Right atrium auricular region (tissue), 2 donors: Measurements from ENCODE around the gene RANBP3L. TPM values are rescaled to one million over a fixed set of nuclear protein-coding genes. Genes with fewer than 3 reads are reported as not detected.

ENCODE experiments used
- DNase-seq: peaks from one replicate; pipeline ENCODE4 v3.0.0-alpha.2; 2019; ENCODE audit warnings: low spot score
- H3K27ac ChIP-seq, 2 donors: fragments of 200-600 bp; sonication (generic); 1 replicate in 1 of 2; 2 replicates in 1 of 2; pipeline ENCODE4 v1.5.1; 2016 to 2019
- H3K27me3 ChIP-seq, 2 donors: fragments of 200-600 bp; sonication (generic); one replicate each; pipeline versions ENCODE4 v1.5.1 to v1.6.0; 2017 to 2019
- H3K36me3 ChIP-seq: fragments of 200-600 bp; sonication (generic); one replicate; pipeline ENCODE4 v1.5.1; 2016
- H3K4me1 ChIP-seq, 2 donors: fragments of 200-600 bp; sonication (generic); one replicate each; pipeline versions ENCODE4 v1.5.1 to v1.6.0; 2017 to 2019
- H3K4me3 ChIP-seq, 2 donors: fragments of 200-600 bp; sonication (generic); 1 replicate in 1 of 2; 2 replicates in 1 of 2; pipeline ENCODE4 v1.5.1; 2017 to 2019; ENCODE audit warnings: mild to moderate bottlenecking in 1 of 2, moderate library complexity in 1 of 2
- H3K9me3 ChIP-seq, 2 donors: fragments of 200-600 bp; sonication (generic); one replicate each; pipeline ENCODE4 v1.5.1; 2019
- total RNA-seq, 2 donors: library from RNA; depleted of rRNA; stranded (reverse); fragments of >200 nt; gene quantifications; one replicate each; pipeline ENCODE4 v1.1.0, GENCODE V29; 2016
- TF ChIP-seq, protein P1 (sequence below), 2 donors: fragments of 200-600 bp; sonication (generic); IDR thresholded peaks; one replicate each; pipeline ENCODE4 v1.5.1; 2019; ENCODE audit warnings: antibody characterized with exemption in 2 of 2

RANBP3L gene
- total RNA-seq, 2 donors from 2014 or later, result 0.98 to 1.7 TPM

DNA sequence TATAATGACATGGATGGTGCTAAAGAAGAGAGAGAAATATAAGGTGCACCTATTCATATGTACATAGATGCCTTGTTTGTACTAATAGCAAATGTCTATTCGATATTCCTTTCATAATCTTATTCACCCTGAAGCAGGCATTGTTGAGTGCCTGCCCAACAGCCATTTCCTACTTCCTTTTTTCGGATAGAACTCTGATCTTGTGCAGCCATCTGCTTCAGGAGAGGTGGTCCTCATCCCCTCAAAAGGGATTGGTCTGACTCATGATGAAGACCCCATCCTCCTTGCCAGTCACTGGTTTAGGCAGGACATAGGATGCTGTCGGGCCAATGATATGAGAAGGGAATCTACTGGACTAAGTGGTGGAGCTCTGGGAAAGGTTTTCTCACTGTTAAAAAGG lies 8.4 kb upstream of the RANBP3L start:
- Histone ChIP-seq H3K4me1 (peaks cover 0 to 4% of the 10 kb centered on the region in 2 donors), H3K27me3 (no peaks in the 10 kb centered on the region), H3K36me3 (no peaks in the 10 kb centered on the region), H3K27ac (no peak overlapping the region), H3K4me3 (no peak overlapping the region), H3K9me3 (no peaks in the 10 kb centered on the region)
- DNase-seq, result no peak
- TF ChIP-seq, protein P1, sequence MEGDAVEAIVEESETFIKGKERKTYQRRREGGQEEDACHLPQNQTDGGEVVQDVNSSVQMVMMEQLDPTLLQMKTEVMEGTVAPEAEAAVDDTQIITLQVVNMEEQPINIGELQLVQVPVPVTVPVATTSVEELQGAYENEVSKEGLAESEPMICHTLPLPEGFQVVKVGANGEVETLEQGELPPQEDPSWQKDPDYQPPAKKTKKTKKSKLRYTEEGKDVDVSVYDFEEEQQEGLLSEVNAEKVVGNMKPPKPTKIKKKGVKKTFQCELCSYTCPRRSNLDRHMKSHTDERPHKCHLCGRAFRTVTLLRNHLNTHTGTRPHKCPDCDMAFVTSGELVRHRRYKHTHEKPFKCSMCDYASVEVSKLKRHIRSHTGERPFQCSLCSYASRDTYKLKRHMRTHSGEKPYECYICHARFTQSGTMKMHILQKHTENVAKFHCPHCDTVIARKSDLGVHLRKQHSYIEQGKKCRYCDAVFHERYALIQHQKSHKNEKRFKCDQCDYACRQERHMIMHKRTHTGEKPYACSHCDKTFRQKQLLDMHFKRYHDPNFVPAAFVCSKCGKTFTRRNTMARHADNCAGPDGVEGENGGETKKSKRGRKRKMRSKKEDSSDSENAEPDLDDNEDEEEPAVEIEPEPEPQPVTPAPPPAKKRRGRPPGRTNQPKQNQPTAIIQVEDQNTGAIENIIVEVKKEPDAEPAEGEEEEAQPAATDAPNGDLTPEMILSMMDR (IDR thresholded peaks at IDR 0.05), result no peak

- Histone ChIP-seq H3K27ac (peak overlapping the region in 1 of 2 donors; percentile 3), H3K9me3 (no peaks in the 10 kb centered on the region), H3K4me1 (peaks cover 0 to 25% of the 10 kb centered on the region in 2 donors), H3K4me3 (no peak overlapping the region), H3K27me3 (no peaks in the 10 kb centered on the region), H3K36me3 (no peaks in the 10 kb centered on the region)
- DNase-seq, result no peak
- TF ChIP-seq, protein P1 (IDR thresholded peaks at IDR 0.05), result peak; percentile 29 to 79
Observed at GRCh38 chr5:36305571-36306326, 4.0 kb upstream of the RANBP3L start.

GRCh38 chr5:36304095-36304805 lies 2.5 kb upstream of the RANBP3L start:
- Histone ChIP-seq H3K4me1 (peaks cover 0 to 26% of the 10 kb centered on the region in 2 donors), H3K27ac (no peak overlapping the region), H3K27me3 (no peaks in the 10 kb centered on the region), H3K36me3 (no peaks in the 10 kb centered on the region), H3K4me3 (no peak overlapping the region), H3K9me3 (no peaks in the 10 kb centered on the region)
- TF ChIP-seq, protein P1 (IDR thresholded peaks at IDR 0.05), result no peak
- no peak for DNase-seq

DNA sequence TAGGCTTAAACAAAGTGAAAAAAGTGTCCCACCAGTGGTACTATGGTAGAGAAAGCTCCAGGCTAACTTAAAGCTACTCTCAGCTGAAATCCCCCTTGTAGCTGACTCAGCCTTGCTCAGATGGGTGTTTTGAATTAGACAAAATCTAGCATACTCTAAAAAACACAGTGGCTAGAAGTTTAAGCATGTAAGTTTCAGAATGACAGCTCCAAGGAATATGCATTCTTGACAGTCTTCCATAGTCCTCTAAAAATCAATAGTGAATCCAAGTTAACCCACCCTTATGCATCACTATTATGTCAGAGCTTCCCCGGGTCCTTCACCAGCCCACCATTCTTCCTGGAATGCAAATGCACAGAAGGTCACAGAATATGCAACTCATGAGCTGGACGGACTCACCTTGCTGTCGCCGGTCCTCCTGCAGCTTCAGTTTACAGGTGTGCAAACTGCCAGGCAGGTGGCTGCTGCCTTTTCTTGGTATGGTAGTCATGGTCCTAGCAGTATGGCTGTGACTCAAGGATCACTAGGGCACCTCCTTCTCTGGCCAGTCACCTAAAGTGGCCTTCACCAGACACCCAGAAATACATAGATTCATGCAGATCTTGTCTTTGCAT lies 668 bp downstream of the RANBP3L start:
- peak overlapping the region; percentile 59 to 79 for H3K27ac ChIP-seq
- no peaks in the 10 kb centered on the region for H3K9me3 ChIP-seq
- no peak for DNase-seq
- H3K4me3 ChIP-seq, result peak overlapping the region; percentile 1 to 31
- peaks cover 0 to 26% of the 10 kb centered on the region in 2 donors for H3K4me1 ChIP-seq
- no peaks in the 10 kb centered on the region for H3K36me3 ChIP-seq
- TF ChIP-seq, protein P1 (IDR thresholded peaks at IDR 0.05), result no peak
- no peaks in the 10 kb centered on the region for H3K27me3 ChIP-seq

DNA sequence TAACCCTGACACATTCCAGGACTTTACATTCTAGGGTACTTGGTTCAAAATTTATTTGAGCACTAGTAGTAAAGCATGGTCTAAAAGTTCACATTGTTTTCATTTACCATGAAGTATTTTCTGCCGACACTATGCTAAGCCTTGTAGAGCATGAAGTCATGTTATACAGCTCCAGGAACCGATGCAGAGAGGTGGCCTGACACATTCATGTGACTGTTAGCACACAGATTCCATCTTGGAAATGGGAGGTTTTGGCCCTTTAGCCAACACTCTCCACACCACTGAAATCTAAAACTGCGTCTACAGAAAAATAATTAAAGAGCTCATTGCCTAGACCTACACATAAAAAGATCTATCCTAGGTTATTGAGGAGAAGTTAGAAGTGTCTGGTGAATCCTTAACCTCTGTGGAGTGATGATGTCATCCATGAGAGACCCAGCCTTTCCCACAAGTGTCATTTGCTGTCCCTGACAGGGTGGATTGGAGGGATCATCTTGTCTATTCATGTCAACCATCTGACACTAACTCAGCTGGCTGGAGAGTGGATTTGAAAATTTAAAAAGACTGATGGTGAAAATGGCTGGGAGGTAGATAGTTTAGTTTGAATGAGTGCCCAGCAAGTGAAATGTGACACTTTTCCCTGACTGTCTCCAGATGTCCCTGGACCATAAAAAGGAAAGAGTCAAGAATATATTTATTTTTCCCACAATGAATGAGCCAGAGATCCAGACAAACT lies 1.3 kb downstream of the RANBP3L start:
- Histone ChIP-seq H3K4me3 (peak overlapping the region in 1 of 2 donors; percentile 31), H3K27ac (no peak overlapping the region), H3K27me3 (no peaks in the 10 kb centered on the region), H3K9me3 (no peaks in the 10 kb centered on the region), H3K36me3 (no peaks in the 10 kb centered on the region), H3K4me1 (peaks cover 0 to 22% of the 10 kb centered on the region in 2 donors)
- TF ChIP-seq, protein P1 (IDR thresholded peaks at IDR 0.05), result no peak
- DNase-seq, result no peak
